ENCODE measurements around the gene PRR7. TPM values are rescaled to one million over a fixed set of nuclear protein-coding genes. Genes with fewer than 3 reads are reported as not detected.

Gene PRR7
- total and polyA plus RNA-seq, 2 of the 13 experiments (the other 11 are each of a cell fraction or from before 2014, with no cell fraction given), result 4.8 to 5.0 TPM

GRCh38 chr5:177448244-177448950 lies 1.8 kb downstream of the PRR7 start:
- DNase-seq (ENCODE audit: low spot score) (no peak), FAIRE-seq (no peak), ATAC-seq (no peak)
- peak overlapping the region; percentile 82; the same call in 1 of the 2 replicates for H3K9ac ChIP-seq (ENCODE audit: insufficient read depth, low read depth, low read length)
- BruUV-seq (replicated peaks), result no TSS peak
- peak overlapping the region; percentile 99 for H3K4me2 ChIP-seq (ENCODE audit: low read depth, low read length)
- intact Hi-C loops (cut with micrococcal nuclease; ENCODE audit: unreplicated experiment), result loop anchor here (5.0 kb wide), 1 partner anchor 121 kb away; no protein-coding TSS in a partner anchor
- peak overlapping the region; percentile 74 for H3K27ac ChIP-seq (ENCODE audit: extremely low read length, insufficient read depth, low read length)
- peaks cover 2% of the 10 kb centered on the region; the same call in 1 of the 2 replicates for H4K20me1 ChIP-seq (ENCODE audit: insufficient read depth, low read length)
- CTCF ChIA-PET (ENCODE audit: low intra/inter-chr PET ratio, low total read pairs), result interaction anchor here (1.4 kb wide), 1 partner anchor 9 kb away, joined by 5 read pairs; no protein-coding TSS in a partner anchor
- WGBS (ENCODE audit: low lambda C conversion rate), result 81% methylated on average over 6 of the region's 6 CpGs
- no peak overlapping the region for H2AFZ ChIP-seq (ENCODE audit: low read length)
- H3K36me3 ChIP-seq (replicated peaks in 1 of 2; ENCODE audit: control insufficient read depth in 1 of 2, insufficient read depth in 2 of 2, low read length in 2 of 2), result peaks cover 0 to 3% of the 10 kb centered on the region in 2 experiments; a peak in 1 of 5 replicates
- no peaks in the 10 kb centered on the region for H3K9me3 ChIP-seq (ENCODE audit: low read length)
- peaks cover 59% of the 10 kb centered on the region for H3K4me1 ChIP-seq (ENCODE audit: insufficient read depth, low read length)
- in situ Hi-C loops (cut with HindIII; ENCODE audit: extremely low pct_ligation_motif_present, low pct_unique_long_range_greater_than_20kb), result loop anchor here (5.0 kb wide), 1 partner anchor 136 kb away; the partner anchor contains the start of gene MXD3
- POLR2A ChIA-PET, result interaction anchor here (0.7 to 4.2 kb wide), 21 partner anchors 9 to 96 kb away, joined by 3 to 19 read pairs (median 4); partner anchors contain the start of genes F12, GRK6 and LMAN2
- H3K27me3 ChIP-seq (ENCODE audit: control insufficient read depth in 1 of 2, insufficient read depth in 2 of 2, low read length in 2 of 2), result no peaks in the 10 kb centered on the region
- H3K79me2 ChIP-seq (ENCODE audit: insufficient read depth, low read length), result no peaks in the 10 kb centered on the region
- H3K4me3 ChIP-seq (replicated peaks in 1 of 3; ENCODE audit: insufficient read depth in 1 of 3, low read depth in 2 of 3, low read length in 3 of 3), result peak overlapping the region in 1 of 3 experiments; percentile 80; a peak in 3 of 6 replicates
- no peak for TF ChIP-seq ATM (IDR thresholded peaks at IDR 0.05; ENCODE audit: borderline replicate concordance)
- no peak for TF ChIP-seq ZNF773 (CRISPR knock-in tag; IDR thresholded peaks at IDR 0.05; ENCODE audit: borderline replicate concordance)
- no peak for TF ChIP-seq ZXDC (CRISPR knock-in tag; IDR thresholded peaks at IDR 0.05)
- TF ChIP-seq ZNF790 (CRISPR knock-in tag; IDR thresholded peaks at IDR 0.05; ENCODE audit: borderline replicate concordance), result no peak
- no peak for TF ChIP-seq SP1 (IDR thresholded peaks at IDR 0.05)
- TF ChIP-seq SP1 (CRISPR knock-in tag; IDR thresholded peaks at IDR 0.05), result no peak
- TF ChIP-seq NR2F6 (IDR thresholded peaks at IDR 0.05), result no peak
- no peak for TF ChIP-seq NR2F6 (CRISPR knock-in tag; IDR thresholded peaks at IDR 0.05)
- no peak for TF ChIP-seq KLF9 (CRISPR knock-in tag; IDR thresholded peaks at IDR 0.05; ENCODE audit: low read depth)
- no peak for TF ChIP-seq MEIS2 (CRISPR knock-in tag; IDR thresholded peaks at IDR 0.05)
- TF ChIP-seq KDM5B (CRISPR knock-in tag; IDR thresholded peaks at IDR 0.05; ENCODE audit: borderline replicate concordance), result 0 out of 2 replicates have a peak, but pooled peaks have one; percentile 14
- no peak for TF ChIP-seq ZNF235 (CRISPR knock-in tag; IDR thresholded peaks at IDR 0.05; ENCODE audit: borderline replicate concordance)
- TF ChIP-seq HNRNPL (IDR thresholded peaks at IDR 0.05; ENCODE audit: low read depth, low read length), result no peak
- TF ChIP-seq ZNF597 (CRISPR knock-in tag; IDR thresholded peaks at IDR 0.05), result no peak
- no peak for TF ChIP-seq SNAPC5 (CRISPR knock-in tag; IDR thresholded peaks at IDR 0.05; ENCODE audit: borderline replicate concordance)
- no peak for TF ChIP-seq GTF2F1 (IDR thresholded peaks at IDR 0.05; ENCODE audit: low read length)
- no peak for TF ChIP-seq ZBTB1 (CRISPR knock-in tag; IDR thresholded peaks at IDR 0.05; ENCODE audit: borderline replicate concordance)
- TF ChIP-seq ZNF546 (CRISPR knock-in tag; conservative IDR thresholded peaks at IDR 0.05), result 0 out of 2 replicates have a peak, but pooled peaks have one; percentile 4

Measured in HepG2 (cell line).